Stimulated activated CD4-positive, alpha-beta T cell treated with anti-CD3 and anti-CD28 coated beads, Interleukin-15, amount 100 ng/mL, for 48 hours (primary cell): ENCODE measurements around the gene GRID2.

Source experiments
- DNase-seq, 2 donors: peaks; one replicate each; pipeline ENCODE4 v3.0.0-alpha.2; 2020; ENCODE audit warnings: low read depth in 2 of 2

GRID2 gene

GRCh38 chr4:92522356-92522755, 218.6 kb downstream of the GRID2 start:
- DNase-seq = no peak

- no peak for DNase-seq
Measured at GRCh38 chr4:92524131-92524530, 220.4 kb downstream of the GRID2 start.

GRCh38 chr4:92528541-92528940, 224.8 kb downstream of the GRID2 start:
- DNase-seq = no peak

- no peak for DNase-seq
Measured at GRCh38 chr4:92529510-92529909, 225.7 kb downstream of the GRID2 start.

- no peak for DNase-seq
Measured at GRCh38 chr4:92535599-92535998, 231.8 kb downstream of the GRID2 start.

- no peak for DNase-seq
Measured at GRCh38 chr4:92551616-92552015, 247.8 kb downstream of the GRID2 start.

GRCh38 chr4:92566269-92566668, 262.5 kb downstream of the GRID2 start:
- no peak for DNase-seq

GRCh38 chr4:92580816-92581215, 277.1 kb downstream of the GRID2 start:
- DNase-seq = no peak

GRCh38 chr4:92599044-92599443, 295.3 kb downstream of the GRID2 start:
- no peak for DNase-seq

GRCh38 chr4:92600638-92601037, 296.9 kb downstream of the GRID2 start:
- DNase-seq = no peak

GRCh38 chr4:92606227-92606626, 302.5 kb downstream of the GRID2 start:
- no peak for DNase-seq

GRCh38 chr4:92615049-92615448, 311.3 kb downstream of the GRID2 start:
- DNase-seq = no peak

GRCh38 chr4:92618968-92619367, 315.2 kb downstream of the GRID2 start:
- DNase-seq = no peak

- DNase-seq = no peak
Measured at GRCh38 chr4:92629302-92629701, 325.5 kb downstream of the GRID2 start.

- no peak for DNase-seq
Measured at GRCh38 chr4:92634882-92635281, 331.1 kb downstream of the GRID2 start.

GRCh38 chr4:92636038-92636806, 332.5 kb downstream of the GRID2 start:
- DNase-seq = no peak

GRCh38 chr4:92641409-92641808, 337.6 kb downstream of the GRID2 start:
- DNase-seq = no peak

GRCh38 chr4:92646826-92647225, 343.1 kb downstream of the GRID2 start:
- DNase-seq = no peak

GRCh38 chr4:92651536-92651935, 347.8 kb downstream of the GRID2 start:
- no peak for DNase-seq

- no peak for DNase-seq
Measured at GRCh38 chr4:92654084-92654483, 350.3 kb downstream of the GRID2 start.

- no peak for DNase-seq
Measured at GRCh38 chr4:92657695-92658094, 353.9 kb downstream of the GRID2 start.

GRCh38 chr4:92658318-92658717, 354.6 kb downstream of the GRID2 start:
- DNase-seq = no peak

- DNase-seq = no peak
Measured at GRCh38 chr4:92677805-92678204, 374.0 kb downstream of the GRID2 start.

- no peak for DNase-seq
Measured at GRCh38 chr4:92678292-92678691, 374.5 kb downstream of the GRID2 start.
